KMS-11 (cell line): Measurements from ENCODE around the gene TNFRSF18.
A peak's percentile ranks its signal among the peaks of the same experiment; 100 is the strongest.

Source experiments
- H2AFZ ChIP-seq: fragments of 200-600 bp; sonication (generic); 2 replicates; pipeline ENCODE4 v1.6.1; 2016; ENCODE audit warnings: antibody characterized with exemption, mixed run types, low read depth
- H3K27ac ChIP-seq: fragments of 200-600 bp; sonication (generic); 2 replicates; pipeline ENCODE4 v1.6.1; 2016; ENCODE audit warnings: mild to moderate bottlenecking, mixed run types
- H3K27me3 ChIP-seq: fragments of 200-600 bp; sonication (generic); 2 replicates; pipeline ENCODE4 v1.6.1; 2017; ENCODE audit warnings: mild to moderate bottlenecking, low read depth, mixed run types, moderate library complexity; ENCODE audit not compliant: insufficient read depth
- H3K36me3 ChIP-seq: fragments of 200-600 bp; sonication (generic); 2 replicates; pipeline ENCODE4 v1.6.1; 2017; ENCODE audit warnings: mild to moderate bottlenecking, mixed run types; ENCODE audit not compliant: insufficient read depth
- H3K4me1 ChIP-seq: fragments of 200-600 bp; sonication (generic); 2 replicates; pipeline ENCODE4 v1.6.1; 2016; ENCODE audit warnings: mild to moderate bottlenecking, low read depth, mixed run types; ENCODE audit not compliant: poor library complexity, severe bottlenecking
- H3K4me2 ChIP-seq: fragments of 200-600 bp; sonication (generic); 2 replicates; pipeline ENCODE4 v1.7.0; 2016; ENCODE audit warnings: mild to moderate bottlenecking, mixed run types
- H3K4me3 ChIP-seq: fragments of 200-600 bp; sonication (generic); IDR thresholded peaks from 2 replicates; pipeline ENCODE4 v1.6.1; 2017; ENCODE audit warnings: low read depth, low read length, mixed read lengths; ENCODE audit not compliant: insufficient read depth
- H3K79me2 ChIP-seq: fragments of 200-600 bp; sonication (generic); 2 replicates; pipeline ENCODE4 v1.6.1; 2016; ENCODE audit warnings: low read depth, mixed run types; ENCODE audit not compliant: insufficient read depth
- H3K9ac ChIP-seq: fragments of 200-600 bp; sonication (generic); 2 replicates; pipeline ENCODE4 v1.6.1; 2016; ENCODE audit warnings: mild to moderate bottlenecking, mixed run types
- H4K20me1 ChIP-seq: fragments of 200-600 bp; sonication (generic); 2 replicates; pipeline ENCODE4 v1.6.1; 2016; ENCODE audit warnings: mild to moderate bottlenecking, mixed run types; ENCODE audit not compliant: insufficient read depth
- TF ChIP-seq, protein P1 (sequence below): fragments of 200-600 bp; sonication (generic); conservative IDR thresholded peaks from 2 replicates; pipeline ENCODE4 v1.6.1; 2017; ENCODE audit warnings: low read depth, mild to moderate bottlenecking, antibody characterized with exemption, low read length, moderate library complexity, mixed read lengths

Gene TNFRSF18

DNA sequence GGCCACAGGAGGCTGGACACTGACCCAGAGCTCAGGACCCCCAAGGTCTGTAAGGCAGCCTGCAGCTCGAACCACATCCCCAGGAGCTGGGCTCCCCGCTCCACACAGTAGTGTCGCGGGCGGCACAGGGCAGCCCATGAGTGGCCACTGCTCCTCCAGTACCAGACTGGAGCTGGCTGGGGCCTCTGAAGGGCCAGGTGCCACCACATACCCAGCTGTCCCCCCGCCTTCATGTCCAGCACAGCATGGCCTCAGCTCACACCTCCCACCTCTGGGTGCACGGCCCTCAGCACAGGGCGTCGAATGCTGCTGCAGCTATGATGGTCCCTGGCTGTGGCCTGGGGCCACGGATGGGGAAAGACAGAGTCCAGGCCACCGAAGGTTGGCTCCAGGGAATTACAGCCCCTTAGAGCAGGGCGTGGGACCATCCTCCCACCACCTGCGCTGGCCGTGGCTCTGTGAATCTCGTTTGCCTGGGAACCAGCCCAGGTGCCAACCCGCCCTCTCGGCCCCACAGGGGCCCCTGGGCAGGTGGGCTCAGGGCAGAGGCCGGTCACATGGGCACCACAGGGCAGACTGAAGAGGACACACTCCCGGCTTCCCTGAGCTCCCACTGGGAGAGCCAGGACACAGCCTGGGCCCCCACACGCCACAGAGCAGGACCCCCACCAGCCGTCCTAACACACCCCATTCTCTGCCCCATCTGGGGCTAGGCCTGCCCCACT, 9.7 kb upstream of the TNFRSF18 start:
- H3K9ac ChIP-seq: no peak overlapping the region
- no peak overlapping the region for H3K27ac ChIP-seq
- TF ChIP-seq, protein P1, sequence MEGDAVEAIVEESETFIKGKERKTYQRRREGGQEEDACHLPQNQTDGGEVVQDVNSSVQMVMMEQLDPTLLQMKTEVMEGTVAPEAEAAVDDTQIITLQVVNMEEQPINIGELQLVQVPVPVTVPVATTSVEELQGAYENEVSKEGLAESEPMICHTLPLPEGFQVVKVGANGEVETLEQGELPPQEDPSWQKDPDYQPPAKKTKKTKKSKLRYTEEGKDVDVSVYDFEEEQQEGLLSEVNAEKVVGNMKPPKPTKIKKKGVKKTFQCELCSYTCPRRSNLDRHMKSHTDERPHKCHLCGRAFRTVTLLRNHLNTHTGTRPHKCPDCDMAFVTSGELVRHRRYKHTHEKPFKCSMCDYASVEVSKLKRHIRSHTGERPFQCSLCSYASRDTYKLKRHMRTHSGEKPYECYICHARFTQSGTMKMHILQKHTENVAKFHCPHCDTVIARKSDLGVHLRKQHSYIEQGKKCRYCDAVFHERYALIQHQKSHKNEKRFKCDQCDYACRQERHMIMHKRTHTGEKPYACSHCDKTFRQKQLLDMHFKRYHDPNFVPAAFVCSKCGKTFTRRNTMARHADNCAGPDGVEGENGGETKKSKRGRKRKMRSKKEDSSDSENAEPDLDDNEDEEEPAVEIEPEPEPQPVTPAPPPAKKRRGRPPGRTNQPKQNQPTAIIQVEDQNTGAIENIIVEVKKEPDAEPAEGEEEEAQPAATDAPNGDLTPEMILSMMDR: no peak
- no peaks in the 10 kb centered on the region for H3K27me3 ChIP-seq
- no peaks in the 10 kb centered on the region for H3K36me3 ChIP-seq
- H4K20me1 ChIP-seq: no peaks in the 10 kb centered on the region
- no peak overlapping the region for H3K4me2 ChIP-seq
- H3K4me3 ChIP-seq: no peak overlapping the region
- H3K79me2 ChIP-seq: no peaks in the 10 kb centered on the region
- H2AFZ ChIP-seq: no peak overlapping the region
- peaks cover 12% of the 10 kb centered on the region for H3K4me1 ChIP-seq

DNA sequence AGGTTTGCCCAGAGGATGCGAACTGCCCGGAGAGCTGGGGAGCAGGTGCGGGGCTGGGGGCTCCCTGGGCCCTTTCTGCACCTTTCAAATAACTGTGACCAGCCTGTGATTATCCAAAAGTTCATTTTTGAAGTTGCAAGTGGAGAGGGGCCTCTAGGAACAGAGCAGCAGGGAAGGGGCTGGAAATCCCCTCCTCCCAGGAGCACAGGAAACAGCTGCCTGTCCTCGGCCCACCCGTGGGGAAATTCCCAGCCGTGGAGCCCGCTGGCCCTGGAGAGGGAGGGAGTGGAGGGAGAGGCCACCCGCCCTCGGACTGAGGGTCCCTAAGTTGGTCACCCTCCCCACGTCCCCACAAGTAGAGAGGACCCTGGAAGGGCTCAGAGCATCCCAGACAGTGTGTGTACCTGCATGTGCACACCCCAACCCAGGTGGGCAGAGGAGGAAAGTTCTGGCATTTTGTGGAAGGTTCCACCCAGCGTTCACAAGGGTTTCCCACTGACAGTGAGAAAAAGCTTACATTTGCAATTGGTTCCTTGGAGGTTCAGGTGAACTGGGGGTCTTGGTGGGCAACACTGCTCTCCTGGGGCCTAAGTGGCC, 8.8 kb upstream of the TNFRSF18 start:
- Histone ChIP-seq H3K79me2 (no peaks in the 10 kb centered on the region), H3K4me3 (no peak overlapping the region), H3K4me1 (peaks cover 12% of the 10 kb centered on the region), H3K27ac (no peak overlapping the region), H2AFZ (no peak overlapping the region), H3K9ac (no peak overlapping the region), H3K36me3 (no peaks in the 10 kb centered on the region), H4K20me1 (no peaks in the 10 kb centered on the region), H3K4me2 (peak overlapping the region; percentile 48), H3K27me3 (peaks cover 3% of the 10 kb centered on the region; the same call in 1 of the 2 replicates)
- TF ChIP-seq, protein P1: no peak

DNA sequence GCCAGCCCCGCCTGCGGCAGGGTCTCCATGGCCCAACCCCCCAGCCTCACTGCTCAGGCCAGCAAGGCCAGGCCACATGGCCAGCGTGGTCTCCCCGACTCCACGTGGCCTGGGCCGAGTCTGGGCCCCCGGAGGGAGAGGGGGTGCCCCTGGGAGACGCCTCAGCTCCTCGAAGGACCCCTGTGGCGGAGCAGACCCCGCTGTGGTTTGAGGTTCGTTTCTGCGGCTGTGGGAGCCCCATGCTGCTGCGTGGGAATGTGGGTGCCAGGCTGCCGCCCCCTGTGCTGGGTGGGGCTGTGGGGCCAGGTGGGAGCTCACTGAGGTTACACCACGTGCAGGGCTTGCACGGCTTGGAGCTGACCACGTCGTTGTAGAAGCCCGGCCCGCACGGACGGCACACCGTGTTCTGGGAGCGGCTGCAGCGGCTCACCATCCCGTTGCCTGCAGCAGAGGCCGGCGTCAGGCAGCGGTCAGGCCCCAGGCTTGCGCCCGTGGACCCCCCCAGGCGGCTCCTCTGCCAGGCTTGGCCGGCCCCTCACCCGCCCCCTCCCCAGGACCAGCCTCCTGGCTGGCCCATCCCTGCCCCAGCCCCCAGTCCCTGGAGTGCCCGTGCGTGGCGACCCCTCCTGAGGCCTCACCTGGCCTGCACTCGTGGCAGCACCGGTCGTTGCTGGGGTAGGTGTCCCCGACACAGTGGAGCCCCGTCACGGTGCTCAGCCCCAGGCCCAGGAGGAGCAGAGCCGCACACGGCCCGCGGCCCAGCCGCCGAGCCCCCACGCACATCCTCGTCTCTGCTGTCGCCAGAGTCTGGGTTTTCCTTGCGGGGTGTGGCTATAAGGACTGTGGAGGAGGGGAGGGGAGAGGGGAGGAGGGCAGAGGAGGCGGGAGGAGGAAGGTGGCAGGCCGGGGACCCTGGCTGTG, 7.2 kb upstream of the TNFRSF18 start, which contains the start of gene TNFRSF4:
Gene TNFRSF4 (minus strand): TSS at position 809 of the 921 bp plus-strand sequence. CDS start 26 bp downstream, at position 783.
- no peak within 1 kb of the TSS for H2AFZ ChIP-seq
- peaks cover 18% of the 10 kb centered on the region; the same call in 1 of the 2 replicates for H3K27me3 ChIP-seq
- H3K4me3 ChIP-seq: no peak within 1 kb of the TSS
- H3K79me2 ChIP-seq: no peaks in the 10 kb centered on the region
- H3K4me1 ChIP-seq: peaks cover 19% of the 10 kb centered on the region
- H3K36me3 ChIP-seq: no peaks in the 10 kb centered on the region
- no peaks in the 10 kb centered on the region for H4K20me1 ChIP-seq
- TF ChIP-seq, protein P1: no peak
- no peak within 1 kb of the TSS for H3K9ac ChIP-seq
- H3K4me2 ChIP-seq: peak within 1 kb of the TSS; percentile 48
- no peak within 1 kb of the TSS for H3K27ac ChIP-seq

DNA sequence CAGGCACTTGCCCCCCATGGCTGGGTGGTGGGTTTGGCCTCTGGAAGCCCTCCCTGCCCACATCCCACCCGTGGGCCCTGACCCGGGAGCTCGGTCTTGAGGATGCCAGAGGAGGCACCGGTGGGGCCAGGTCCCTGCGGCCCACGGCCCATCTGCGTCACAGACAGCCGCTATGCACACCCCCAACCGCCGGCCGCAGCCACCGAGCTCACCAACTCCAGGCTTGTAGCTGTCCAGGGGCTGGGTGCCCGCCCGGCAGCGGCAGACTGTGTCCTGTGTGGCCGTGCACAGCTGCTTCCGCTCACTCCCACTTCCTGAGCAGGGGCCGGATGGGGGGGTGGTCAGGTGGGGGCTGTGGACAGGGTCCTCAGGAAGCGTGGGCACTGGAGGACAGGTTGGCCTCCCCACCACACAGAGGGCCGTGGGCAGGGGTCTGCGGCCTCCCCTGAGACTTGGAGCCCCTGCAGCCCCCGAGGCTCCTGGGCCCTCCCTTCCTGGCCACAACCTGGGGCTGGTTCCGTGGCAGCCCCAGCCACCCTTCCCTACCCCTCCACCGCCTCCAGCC, 6.5 kb upstream of the TNFRSF18 start:
- no peak overlapping the region for H3K4me2 ChIP-seq
- H3K4me1 ChIP-seq: peaks cover 27% of the 10 kb centered on the region
- H3K9ac ChIP-seq: no peak overlapping the region

More for the DNA sequence above, 6.5 kb upstream of the TNFRSF18 start:
- TF ChIP-seq, protein P1: no peak
- Histone ChIP-seq H3K27me3 (peaks cover 21% of the 10 kb centered on the region; the same call in 1 of the 2 replicates), H3K36me3 (no peaks in the 10 kb centered on the region), H4K20me1 (no peaks in the 10 kb centered on the region), H3K27ac (no peak overlapping the region), H3K79me2 (no peaks in the 10 kb centered on the region), H2AFZ (no peak overlapping the region), H3K4me3 (no peak overlapping the region)
